ENCODE results near the gene CLNK.
A peak's percentile ranks its signal among the peaks of the same experiment; 100 is the strongest.
"Not testable (repeated sequence)": the region's sequence is repeated elsewhere in the genome, so short reads cannot be mapped to it uniquely, and the experiment has no call there.

CLNK gene

DNA sequence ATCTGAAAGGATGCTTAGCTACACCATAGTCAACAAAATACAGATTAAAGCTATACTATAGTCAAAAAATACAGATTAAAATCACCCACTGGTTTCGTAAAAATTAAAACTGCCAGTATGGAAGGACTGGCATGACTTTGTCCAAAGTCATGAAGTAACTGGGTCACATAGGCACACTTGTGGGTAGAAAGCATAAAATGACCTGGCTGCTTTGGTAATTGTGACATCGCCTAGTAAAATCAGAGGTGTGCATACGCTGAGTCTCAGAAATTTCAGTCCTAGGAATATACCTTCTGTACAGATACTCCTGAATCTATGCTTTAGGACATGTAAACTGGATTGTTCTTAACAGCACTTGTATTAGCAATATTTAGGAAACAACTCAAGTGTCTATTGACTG, 28.1 kb downstream of the CLNK start:
- no peak for DNase-seq

DNA sequence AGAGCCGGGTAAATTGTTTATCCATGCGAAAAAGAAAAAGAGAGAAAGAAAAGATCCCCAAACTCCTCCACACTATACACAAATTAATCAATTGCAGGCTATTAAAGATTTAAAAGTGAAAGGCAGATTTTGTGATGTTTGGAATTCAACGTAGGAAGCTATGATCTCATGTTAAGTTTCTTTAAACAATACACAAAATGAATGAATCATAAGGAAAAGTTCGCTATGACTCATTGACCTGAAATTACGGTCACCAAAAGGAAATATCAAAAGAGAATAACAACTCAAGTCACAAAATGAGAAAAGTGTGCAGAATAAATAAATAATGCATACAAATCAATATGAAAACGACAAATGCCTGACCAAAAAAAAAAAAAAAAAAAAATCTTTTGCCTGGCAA, 28.6 kb downstream of the CLNK start:
- no peak for DNase-seq

DNA sequence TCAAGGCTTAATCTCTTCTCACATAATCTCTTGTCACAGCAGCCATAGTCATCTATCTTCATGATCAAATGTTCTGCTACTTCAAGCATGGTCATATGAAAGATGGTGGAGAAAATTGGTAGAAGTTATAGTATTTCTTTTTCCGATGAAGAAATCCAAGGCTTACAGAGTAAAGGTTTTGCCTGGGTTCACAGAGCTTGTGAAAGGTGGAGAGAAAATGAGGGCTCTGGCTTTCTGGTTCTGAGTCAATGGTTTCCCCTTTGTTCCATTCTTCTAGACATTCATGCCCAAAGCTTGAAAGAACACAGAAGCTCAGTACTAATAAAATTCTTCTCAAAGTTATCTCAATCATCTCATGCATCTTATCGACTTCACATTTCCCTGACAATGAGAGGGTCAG, 36.1 kb downstream of the CLNK start:
- DNase-seq: no peak

DNA sequence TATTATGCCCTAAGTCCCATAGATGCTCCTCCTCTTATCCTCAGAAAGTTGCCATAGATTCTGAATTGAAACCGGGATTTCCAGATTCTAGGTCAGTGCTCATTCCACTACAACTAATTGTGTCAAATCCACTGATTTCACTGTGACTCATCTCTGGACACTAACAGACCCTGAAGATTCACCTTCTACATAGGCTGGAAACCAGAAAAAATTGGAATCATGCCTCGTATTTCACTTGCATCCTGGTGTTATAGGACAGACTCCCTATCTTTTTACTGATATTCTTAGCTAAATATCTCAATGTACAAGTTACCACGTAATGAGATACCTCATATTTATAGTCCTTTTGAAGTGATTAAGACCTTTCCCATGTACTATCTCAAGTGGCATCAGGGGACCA, 36.7 kb downstream of the CLNK start:
- no peak for DNase-seq

DNA sequence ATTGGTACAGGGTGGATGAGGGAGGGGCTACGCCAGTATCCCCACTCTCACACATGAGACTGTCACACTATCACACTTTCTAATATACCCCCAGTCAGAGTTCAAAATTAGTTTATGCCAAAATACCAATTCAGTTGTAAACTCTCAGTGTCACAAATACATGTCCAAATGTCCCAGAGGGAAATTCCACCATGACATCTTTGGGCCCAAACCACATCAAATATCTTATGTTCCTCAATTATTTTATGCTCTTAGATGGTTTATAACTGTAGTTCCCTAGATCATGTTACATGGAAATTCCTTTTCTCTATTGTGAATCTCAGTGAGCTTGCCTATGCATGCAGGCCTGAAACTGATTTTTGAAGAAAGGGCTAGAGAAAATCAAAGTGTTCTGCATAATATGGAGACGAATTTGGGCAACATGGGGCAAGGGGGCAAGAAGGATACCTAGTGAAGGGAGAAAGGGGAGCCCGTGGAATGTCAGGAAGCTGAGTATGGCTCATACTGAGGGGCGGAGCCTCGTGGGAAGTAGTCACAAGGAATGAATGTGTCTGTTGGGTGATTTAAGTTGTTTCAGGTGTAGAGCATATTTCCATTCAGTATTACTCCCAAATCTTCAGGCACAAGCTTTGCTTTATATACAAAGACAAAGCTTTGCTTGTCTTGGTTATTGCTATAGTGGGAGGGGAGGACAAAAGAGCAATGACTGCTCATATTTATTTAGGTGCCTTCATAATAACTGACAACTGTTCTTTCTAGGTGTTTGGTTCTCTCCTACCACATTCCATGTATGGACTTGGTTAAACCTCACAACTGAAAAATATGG, 40.8 kb downstream of the CLNK start:
- no peak for DNase-seq

DNA sequence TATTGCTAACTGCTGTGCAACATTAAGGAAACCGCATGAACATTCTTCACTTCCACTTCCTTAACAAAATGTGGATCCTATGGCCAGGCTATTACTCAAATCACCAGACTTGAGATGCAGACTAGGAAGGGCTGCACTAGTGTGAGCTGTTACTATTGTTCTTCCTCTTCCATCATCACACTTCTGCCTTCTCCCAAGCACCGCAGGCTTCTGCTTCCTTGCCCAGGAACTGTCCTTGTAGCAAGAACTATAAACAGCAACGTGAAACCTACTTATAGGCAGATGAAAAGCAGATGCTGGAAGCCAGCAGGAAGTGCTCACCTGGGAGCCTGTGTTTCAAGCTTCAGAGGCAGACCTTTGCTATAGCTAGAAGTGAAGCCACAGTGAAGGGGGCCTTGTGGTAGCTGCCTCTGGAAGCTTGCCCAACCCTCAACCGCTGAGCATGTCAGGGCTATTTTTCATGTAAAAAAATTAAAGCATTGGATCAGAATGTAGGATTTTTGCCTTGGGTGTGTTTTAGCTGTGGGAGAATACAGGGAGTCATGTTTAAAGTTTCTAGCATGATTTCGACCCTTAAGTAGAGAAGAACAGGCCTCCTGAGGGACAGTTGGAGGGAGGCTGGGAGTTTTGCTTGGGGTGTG, 43.9 kb downstream of the CLNK start:
- DNase-seq: peak; percentile 73

DNA sequence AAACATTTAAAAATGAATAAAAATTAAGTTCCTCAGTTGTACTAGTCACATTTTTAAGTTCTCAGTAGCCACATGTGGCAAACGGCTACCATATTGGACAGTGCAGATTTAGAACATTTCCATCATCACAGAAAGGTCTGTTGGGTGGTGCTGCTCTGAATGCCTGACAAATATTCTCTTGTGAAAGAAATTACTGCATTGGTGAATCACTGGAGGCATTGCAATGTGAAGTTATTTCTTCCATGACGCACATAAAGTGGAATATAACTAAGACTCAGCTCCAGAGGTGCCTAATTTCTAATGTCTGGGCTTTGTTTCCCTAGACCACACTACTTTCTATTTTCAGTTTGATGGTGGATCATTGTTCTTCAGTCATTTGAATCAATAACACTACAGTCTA, 44.9 kb downstream of the CLNK start:
- DNase-seq: no peak

DNA sequence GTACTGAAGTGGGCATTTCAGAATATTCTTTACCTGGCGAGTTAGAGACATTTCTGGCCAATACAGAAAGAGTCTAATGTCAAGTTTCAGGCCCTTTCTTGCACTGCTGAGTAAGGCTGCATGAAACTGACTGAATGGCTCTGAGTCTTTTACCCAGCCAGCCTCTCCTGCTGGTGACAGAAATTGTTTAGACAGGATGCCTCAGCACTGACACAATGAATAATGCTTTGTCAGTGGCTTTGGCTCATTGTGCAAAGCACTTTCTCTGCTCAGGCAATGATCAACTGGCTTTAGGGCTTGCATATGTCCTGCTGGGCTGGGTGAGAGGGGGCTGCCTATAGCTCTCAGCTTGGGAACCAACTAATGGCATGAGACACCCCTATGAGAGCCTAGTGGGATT, 45.5 kb downstream of the CLNK start:
- no peak for DNase-seq

DNA sequence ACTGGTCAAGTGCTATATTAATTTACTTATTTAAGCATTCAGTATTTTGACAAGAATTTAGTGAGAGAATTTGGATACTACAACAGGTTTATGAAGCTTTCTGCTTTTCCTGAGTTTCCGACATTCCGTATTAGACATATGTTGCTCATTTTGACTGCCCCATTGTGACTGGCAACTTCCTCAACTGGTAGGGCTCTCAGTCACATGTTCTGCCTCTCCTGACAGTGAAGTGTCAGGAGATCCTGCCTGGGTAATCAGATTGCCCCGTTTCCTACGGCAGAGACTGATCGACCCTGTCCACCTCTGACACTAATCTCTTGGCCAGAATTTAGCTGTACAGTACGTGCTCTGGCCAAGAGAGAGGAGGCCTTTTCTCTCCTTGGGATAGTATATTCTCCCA, 49.5 kb downstream of the CLNK start:
- DNase-seq: no peak

DNA sequence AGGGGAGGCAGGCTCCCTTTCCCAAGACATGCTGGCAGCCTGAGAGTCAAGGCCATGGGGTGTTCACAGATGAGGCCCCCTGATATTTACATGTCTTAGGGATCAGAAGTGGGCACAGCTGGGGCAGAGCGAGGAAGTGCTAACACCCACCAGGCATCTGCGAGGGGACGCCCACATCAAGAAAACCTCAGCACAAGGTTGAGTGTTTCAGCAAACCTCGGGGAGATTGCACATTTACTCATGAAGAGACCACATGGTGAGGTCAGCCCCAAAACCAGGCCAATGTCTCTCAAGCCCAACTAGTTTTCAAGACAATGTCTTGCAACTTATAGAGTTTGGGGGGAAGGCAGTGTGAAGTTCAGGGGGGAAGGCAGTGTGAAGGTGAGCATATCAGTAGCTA, 55.2 kb downstream of the CLNK start:
- no peak for DNase-seq

DNA sequence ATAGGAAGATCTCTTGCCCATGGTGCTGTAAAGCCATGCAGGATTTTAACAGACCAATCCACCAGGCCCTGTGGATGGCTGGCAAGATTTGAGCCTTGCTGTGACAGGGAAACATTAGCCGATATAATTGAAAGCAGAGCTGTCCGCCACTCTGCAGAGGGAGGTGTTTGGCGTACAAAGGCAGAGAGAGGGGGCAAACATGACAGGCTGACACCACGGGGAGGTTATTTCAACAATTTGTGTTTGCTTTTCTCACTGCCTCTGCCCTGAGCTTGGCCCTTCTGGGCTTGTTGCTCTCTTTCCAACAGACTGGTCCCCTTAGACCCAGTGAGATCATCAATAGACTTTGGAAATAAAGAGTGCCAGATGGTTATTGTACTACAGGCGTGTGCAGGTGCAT, 59.4 kb downstream of the CLNK start:
- peak; percentile 95 for DNase-seq

DNA sequence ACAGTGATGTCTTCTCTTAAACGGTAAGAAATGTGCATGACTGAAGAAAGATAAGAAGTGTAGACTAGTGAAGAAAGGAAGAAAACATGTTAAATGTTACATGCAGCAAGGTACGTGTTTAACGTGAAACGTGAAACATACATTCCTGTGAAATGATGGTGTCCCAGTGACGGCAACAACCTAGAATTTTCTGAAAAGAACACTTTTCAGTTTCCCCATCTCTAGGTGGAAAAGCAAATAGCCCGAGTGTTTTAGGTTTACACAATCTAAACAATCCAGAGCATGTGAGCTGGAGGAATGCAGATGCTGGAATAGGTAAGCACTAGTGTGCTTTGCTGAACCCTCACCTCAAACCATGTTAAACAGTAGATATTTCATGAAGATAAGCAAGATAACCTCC, 60.7 kb downstream of the CLNK start:
- no peak for DNase-seq

DNA sequence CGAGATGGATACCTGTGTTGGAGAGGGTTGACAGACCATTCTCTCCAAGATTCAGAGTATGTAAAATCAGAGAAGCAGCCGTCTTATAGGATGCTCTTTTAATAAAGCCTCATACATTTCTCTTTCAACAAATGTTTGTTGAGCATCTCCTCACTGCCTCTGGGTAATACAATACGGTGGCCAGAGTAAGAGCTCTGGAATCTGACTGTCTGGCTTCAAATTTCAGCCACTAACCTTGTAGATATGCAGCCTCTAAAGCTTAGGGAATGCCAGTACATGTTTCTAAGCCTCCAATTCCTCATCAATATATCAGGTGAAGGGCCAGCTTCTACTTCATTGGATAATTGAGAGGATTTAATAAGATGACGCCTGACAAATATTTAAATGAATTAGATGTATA, 61.3 kb downstream of the CLNK start:
- DNase-seq: no peak

DNA sequence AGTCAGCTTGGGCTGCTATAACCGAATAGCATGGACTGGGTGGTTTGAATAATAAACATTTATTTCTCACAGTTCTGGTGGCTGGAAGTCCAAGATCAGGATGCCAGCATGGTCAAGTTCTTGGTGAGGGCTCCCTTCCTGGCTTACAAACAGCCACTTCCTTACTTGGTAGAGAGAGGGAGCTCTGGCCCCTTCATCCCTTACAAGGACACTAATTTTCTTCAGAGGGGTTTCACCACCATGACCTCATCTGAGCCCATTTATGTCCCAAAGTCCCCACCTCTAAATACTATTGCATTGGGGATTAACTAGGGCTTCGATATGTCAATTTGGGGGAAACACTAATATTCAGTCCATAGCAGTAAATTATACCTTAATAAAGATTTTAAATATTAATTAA, 61.8 kb downstream of the CLNK start:
- DNase-seq: no peak

DNA sequence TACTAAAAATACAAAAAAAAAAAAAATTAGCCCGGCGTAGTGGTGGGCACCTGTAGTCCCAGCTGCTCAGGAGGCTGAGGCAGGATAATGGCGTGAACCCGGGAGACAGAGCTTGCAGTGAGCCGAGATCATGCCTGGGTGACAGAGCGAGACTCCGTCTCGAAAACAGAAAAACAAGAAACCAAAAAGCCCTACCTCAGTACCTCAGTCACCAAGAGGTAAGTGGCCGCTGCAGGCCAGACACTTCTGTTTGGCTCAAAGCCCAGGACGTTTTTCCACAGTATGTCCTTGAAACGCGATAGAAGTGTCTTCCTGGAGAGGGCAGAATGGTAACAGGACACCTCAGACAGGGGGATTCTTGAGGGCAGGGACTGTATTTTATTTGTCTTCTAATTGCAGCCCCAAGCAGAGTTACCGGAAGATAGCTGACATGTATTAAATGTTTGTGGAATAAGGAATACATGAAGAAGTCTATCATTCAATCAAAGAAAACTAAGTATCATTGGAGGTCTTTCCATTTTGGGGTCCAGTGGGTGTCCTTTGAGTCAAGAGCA, 63.6 kb downstream of the CLNK start:
- DNase-seq: peak; percentile 93

DNA sequence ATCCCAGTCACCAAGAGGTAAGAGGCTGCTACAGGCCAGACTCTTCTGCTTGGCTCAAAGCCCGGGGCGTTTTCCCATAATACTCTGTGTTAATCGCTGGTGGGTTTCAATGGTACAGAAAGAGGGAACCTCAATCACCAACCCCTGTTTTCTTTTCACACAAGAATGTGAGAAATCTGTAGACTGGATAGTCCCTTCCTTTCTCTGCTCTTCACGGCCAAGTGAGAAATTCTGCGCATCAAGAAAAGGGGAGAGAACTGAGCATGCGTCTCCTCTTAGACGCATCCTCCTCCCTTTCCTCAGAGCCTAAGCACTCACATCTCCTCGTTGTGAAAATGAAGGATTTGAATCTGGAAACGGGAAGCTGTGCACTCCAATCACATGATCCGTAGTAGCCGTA, 64.7 kb downstream of the CLNK start:
- no peak for DNase-seq

DNA sequence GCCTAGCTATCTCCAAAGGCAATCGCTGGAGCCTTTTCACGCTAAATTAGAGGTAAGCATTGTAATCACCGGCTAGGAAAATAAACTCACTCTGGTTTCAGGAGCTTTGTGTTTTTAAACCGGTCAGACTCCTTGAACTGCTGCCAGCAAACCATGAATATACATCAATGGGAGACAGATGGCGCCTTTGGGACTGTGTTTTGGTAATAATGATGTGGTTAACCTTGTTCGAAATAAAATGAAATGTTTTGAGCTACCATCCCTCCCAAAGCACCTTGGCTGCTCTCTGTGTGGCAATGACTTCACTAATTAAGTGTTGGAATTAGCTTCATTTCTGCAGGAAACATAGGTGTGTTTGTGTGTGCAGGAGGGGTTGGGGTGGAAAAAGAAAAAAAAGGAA, 65.3 kb downstream of the CLNK start:
- peak; percentile 98 for DNase-seq

DNA sequence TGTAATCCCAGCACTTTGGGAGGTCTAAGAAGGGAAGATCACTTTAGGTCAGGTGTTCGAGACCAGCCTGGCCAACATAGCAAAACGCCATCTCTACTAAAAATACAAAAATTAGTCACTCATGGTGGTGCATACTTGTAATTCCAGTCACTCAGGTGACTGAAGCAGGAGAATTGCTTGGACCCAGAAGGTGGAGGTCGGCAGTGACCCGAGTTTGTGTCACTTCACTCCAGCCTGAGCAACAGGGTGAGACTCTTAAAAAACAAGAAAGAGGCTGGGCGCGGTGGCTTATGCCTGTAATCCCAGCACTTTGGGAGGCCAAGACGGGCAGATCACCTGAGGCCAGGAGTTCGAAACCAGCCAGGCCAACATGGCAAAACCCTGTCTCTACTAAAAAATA, 69.6 kb downstream of the CLNK start:
- not testable (repeated sequence) for DNase-seq

DNA sequence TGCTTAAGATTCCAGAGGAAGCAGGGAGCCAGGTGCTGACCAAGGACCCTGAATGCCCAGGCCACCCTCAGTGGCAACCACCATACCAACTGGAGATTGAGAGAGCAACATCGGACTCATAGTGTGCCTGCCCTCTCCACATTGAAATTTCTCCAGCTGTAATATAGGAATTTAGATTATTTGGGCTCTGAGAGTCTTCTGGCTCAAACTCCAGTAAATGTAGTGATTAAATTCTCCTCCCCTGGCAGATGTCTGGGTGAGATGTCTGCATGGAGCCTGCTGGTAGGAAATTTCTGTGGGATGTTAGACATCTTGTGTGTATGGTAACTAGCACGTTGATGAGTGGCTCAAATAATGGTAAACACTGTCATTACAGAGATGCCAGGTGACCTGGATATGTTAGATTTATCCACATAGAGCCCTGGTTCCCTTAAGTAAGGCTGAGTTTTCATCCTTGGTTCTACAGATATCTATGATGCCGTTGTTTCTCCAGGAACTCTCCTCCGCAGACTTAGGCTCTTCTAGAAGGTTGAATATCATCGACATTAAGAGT, 70.6 kb downstream of the CLNK start:
- no peak for DNase-seq

DNA sequence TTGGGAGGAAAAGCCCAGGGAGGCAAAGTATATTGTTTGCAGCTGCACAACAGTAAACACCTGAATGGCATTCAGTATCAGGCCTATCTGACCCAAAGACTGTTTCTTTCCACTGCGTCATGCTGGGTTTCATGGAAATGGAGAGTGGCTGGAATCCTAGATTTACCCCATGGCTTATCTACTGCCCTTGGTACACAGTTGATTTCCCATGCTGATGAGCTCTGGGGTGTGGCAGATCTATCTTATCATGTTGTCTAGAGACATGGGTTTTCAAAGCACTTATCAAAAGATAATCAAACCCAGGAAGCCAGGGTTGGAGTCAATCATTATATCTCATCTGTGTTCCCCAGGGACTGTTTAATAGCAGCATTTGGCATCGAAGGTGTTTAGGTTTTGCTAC, 72.1 kb downstream of the CLNK start:
- no peak for DNase-seq

DNA sequence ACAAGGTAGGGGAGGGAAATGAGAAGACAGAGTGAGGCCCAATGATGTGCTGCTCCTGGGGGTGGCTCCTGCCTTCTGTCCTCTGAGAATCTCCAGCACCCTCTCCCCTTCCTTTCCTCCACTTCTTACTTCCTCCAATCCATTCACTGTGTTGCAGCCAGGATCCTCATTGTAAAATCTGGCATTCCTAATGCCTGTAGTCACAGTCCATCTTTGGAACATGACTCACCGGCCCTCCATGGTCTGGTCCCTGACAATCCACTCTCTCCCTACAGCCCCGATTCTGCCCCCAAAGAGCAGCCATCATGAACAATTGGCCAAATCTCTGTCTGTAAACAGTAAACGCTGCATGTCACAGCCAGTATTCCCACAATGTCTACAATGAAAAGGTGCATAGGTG, 72.9 kb downstream of the CLNK start:
- DNase-seq: no peak

DNA sequence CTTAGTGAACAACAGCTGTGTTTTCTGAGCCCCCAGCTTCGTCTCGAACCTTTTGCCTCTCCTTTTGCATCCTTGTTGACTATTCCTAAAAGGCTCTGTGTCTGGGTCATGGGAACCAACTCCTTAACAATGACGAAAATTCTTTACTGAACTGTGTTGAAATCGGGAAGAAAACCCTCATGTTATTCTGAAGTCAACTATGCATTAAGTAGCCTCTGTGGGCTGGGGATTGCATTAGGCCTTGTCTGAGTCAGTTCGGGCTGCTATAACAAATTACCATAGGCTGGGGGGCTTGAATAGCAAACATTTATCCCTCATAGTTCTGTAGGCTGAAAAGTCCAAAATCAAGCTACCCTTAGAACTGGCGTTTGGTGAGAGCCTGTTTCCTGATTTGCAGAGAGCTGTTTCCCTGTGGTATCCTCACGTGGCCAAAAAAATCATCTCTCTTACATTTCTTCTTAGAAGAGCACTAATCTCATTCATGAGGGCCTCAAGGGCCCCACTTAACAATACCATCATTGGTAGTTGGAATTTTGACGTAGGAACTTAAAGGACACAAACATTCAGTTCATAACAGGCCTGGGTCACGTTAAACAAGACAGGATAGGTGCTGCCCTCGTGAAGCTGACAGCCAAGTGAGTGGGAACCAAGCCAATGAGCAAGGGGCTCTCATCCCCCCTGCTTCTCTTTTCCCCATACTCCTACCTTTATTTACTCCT, 75.9 kb downstream of the CLNK start:
- peak; percentile 46 for DNase-seq

DNA sequence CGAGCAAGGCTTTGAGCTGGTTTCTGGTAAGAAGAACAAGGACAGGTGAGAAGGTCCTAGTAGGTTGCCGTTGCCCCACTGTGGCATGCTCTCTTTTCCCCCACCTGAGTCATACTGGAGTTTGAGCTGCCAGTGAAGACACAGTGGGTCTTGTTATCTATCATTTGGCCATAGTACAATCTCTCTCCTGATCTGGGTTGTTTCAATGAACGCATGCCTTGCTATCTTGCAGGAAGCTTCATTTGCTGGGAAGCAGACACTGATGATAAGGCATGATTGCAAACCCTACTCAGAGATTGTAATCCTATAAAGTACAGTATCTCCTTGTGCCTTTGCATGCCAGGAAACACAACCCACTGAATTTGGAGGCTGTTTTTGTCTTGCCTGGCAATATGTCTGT, 77.4 kb downstream of the CLNK start:
- DNase-seq: no peak
